Measurements from ENCODE around the gene MUS81. TPM values are rescaled to one million over a fixed set of nuclear protein-coding genes. Genes with fewer than 3 reads are reported as not detected.

The MUS81 gene
- total and polyA plus RNA-seq, 9 of the 15 experiments (the other 6 are each of a cell fraction or from before 2014, with no cell fraction given): 13.4 to 118 (median 53.7) TPM

DNA sequence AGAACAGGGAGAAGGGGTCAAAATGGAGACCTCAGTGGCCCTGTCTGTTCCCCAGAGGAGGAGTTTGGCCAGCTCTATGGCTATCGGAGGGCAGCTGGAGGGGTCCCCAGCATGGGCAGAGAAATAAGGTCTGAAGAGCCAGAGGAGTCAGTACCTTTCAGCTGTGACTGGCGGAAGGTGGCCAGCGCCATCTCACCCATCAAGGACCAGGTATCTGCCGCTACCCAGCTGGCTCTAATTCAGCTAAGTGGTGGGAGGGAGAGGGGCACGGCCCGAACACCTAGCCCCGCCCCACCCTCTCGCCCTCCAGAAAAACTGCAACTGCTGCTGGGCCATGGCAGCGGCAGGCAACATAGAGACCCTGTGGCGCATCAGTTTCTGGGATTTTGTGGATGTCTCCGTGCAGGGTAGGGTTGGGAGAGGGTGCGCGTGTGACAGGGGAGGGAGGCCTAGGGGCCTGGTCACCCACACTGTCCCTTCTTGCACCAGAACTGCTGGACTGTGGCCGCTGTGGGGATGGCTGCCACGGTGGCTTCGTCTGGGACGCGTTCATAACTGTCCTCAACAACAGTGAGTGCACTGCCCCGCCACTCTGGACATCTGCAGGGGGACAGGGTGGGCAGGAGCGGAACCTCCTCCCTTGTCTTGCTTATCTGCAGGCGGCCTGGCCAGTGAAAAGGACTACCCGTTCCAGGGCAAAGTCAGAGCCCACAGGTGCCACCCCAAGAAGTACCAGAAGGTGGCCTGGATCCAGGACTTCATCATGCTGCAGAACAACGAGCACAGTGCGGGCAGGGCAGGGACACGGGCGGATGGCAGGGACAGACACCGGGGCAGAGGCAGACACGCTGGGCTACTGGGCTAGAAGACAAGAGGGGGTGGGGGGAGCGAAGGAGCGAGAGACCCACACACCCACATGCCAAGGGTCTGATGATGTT lies 22.2 kb downstream of the MUS81 start:
- FAIRE-seq (no peak), ATAC-seq (no peak), DNase-seq (ENCODE audit: extremely low read depth in 1 of 4, low spot score in 3 of 4) (no peak)
- 91% methylated on average over 24 of the region's 30 CpGs for WGBS (ENCODE audit: insufficient coverage, low coverage, missing lambda C conversion rate)
- no TSS peak for BruUV-seq (replicated peaks)
- Histone ChIP-seq H3K4me3 (no peak overlapping the region), H3K27me3 (ENCODE audit: control insufficient read depth in 2 of 2, insufficient read depth in 2 of 2, low read length in 2 of 2) (no peaks in the 10 kb centered on the region), H3K27ac (ENCODE audit: extremely low read depth, low read depth, low read length) (no peak overlapping the region), H3K36me3 (ENCODE audit: control insufficient read depth, insufficient read depth, low read length) (peaks cover 50% of the 10 kb centered on the region), H3K9ac (ENCODE audit: insufficient read depth in 1 of 2, low read depth in 2 of 2, low read length in 2 of 2) (0 out of 4 replicates have a peak overlapping the region, but pooled peaks of 1 of the 2 experiments have one; percentile 32), H2AFZ (ENCODE audit: low read depth, low read length) (no peak overlapping the region), H3K9me1 (ENCODE audit: control insufficient read depth, insufficient read depth, low read length) (no peaks in the 10 kb centered on the region), H3K9me3 (replicated peaks; ENCODE audit: control insufficient read depth, insufficient read depth, low read depth, low read length) (no peaks in the 10 kb centered on the region), H3K4me2 (ENCODE audit: insufficient read depth, low read length) (no peak overlapping the region), H3K4me1 (replicated peaks in 1 of 2; ENCODE audit: control insufficient read depth in 2 of 2, insufficient read depth in 2 of 2, low read length in 2 of 2) (peaks cover 6 to 30% of the 10 kb centered on the region in 2 experiments; a peak in 3 of 5 replicates), H4K20me1 (replicated peaks; ENCODE audit: control insufficient read depth, insufficient read depth, low read length) (peaks cover 3% of the 10 kb centered on the region; the same call in 1 of the 2 replicates), H3K79me2 (ENCODE audit: control insufficient read depth, insufficient read depth, low read length) (peaks cover 4% of the 10 kb centered on the region; the same call in 2 of the 3 replicates)
- ChIA-PET POLR2A (interaction anchor here (0.6 to 14.4 kb wide), 7 partner anchors 8 to 171 kb away, joined by 3 to 147 read pairs (median 6); partner anchors contain the start of gene MUS81), CTCF (ENCODE audit: low intra/inter-chr PET ratio) (interaction anchor here (2.7 kb wide), 1 partner anchor 106 kb away, joined by 24 read pairs; no protein-coding TSS in a partner anchor)
- TF ChIP-seq, protein P1, sequence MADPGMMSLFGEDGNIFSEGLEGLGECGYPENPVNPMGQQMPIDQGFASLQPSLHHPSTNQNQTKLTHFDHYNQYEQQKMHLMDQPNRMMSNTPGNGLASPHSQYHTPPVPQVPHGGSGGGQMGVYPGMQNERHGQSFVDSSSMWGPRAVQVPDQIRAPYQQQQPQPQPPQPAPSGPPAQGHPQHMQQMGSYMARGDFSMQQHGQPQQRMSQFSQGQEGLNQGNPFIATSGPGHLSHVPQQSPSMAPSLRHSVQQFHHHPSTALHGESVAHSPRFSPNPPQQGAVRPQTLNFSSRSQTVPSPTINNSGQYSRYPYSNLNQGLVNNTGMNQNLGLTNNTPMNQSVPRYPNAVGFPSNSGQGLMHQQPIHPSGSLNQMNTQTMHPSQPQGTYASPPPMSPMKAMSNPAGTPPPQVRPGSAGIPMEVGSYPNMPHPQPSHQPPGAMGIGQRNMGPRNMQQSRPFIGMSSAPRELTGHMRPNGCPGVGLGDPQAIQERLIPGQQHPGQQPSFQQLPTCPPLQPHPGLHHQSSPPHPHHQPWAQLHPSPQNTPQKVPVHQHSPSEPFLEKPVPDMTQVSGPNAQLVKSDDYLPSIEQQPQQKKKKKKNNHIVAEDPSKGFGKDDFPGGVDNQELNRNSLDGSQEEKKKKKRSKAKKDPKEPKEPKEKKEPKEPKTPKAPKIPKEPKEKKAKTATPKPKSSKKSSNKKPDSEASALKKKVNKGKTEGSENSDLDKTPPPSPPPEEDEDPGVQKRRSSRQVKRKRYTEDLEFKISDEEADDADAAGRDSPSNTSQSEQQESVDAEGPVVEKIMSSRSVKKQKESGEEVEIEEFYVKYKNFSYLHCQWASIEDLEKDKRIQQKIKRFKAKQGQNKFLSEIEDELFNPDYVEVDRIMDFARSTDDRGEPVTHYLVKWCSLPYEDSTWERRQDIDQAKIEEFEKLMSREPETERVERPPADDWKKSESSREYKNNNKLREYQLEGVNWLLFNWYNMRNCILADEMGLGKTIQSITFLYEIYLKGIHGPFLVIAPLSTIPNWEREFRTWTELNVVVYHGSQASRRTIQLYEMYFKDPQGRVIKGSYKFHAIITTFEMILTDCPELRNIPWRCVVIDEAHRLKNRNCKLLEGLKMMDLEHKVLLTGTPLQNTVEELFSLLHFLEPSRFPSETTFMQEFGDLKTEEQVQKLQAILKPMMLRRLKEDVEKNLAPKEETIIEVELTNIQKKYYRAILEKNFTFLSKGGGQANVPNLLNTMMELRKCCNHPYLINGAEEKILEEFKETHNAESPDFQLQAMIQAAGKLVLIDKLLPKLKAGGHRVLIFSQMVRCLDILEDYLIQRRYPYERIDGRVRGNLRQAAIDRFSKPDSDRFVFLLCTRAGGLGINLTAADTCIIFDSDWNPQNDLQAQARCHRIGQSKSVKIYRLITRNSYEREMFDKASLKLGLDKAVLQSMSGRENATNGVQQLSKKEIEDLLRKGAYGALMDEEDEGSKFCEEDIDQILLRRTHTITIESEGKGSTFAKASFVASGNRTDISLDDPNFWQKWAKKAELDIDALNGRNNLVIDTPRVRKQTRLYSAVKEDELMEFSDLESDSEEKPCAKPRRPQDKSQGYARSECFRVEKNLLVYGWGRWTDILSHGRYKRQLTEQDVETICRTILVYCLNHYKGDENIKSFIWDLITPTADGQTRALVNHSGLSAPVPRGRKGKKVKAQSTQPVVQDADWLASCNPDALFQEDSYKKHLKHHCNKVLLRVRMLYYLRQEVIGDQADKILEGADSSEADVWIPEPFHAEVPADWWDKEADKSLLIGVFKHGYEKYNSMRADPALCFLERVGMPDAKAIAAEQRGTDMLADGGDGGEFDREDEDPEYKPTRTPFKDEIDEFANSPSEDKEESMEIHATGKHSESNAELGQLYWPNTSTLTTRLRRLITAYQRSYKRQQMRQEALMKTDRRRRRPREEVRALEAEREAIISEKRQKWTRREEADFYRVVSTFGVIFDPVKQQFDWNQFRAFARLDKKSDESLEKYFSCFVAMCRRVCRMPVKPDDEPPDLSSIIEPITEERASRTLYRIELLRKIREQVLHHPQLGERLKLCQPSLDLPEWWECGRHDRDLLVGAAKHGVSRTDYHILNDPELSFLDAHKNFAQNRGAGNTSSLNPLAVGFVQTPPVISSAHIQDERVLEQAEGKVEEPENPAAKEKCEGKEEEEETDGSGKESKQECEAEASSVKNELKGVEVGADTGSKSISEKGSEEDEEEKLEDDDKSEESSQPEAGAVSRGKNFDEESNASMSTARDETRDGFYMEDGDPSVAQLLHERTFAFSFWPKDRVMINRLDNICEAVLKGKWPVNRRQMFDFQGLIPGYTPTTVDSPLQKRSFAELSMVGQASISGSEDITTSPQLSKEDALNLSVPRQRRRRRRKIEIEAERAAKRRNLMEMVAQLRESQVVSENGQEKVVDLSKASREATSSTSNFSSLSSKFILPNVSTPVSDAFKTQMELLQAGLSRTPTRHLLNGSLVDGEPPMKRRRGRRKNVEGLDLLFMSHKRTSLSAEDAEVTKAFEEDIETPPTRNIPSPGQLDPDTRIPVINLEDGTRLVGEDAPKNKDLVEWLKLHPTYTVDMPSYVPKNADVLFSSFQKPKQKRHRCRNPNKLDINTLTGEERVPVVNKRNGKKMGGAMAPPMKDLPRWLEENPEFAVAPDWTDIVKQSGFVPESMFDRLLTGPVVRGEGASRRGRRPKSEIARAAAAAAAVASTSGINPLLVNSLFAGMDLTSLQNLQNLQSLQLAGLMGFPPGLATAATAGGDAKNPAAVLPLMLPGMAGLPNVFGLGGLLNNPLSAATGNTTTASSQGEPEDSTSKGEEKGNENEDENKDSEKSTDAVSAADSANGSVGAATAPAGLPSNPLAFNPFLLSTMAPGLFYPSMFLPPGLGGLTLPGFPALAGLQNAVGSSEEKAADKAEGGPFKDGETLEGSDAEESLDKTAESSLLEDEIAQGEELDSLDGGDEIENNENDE (IDR thresholded peaks at IDR 0.05; ENCODE audit: low read depth, low read length): no peak
- TF ChIP-seq POLR2G (IDR thresholded peaks at IDR 0.05; ENCODE audit: low read depth, low read length) (peak; percentile 45), RBFOX2 (IDR thresholded peaks at IDR 0.05; ENCODE audit: low read depth, low read length) (peak; percentile 56), ZNF764 (CRISPR knock-in tag; IDR thresholded peaks at IDR 0.05; ENCODE audit: low read depth) (no peak)
- intact Hi-C loops (cut with micrococcal nuclease) (no loop called here), in situ Hi-C loops (cut with MboI) (loop anchor here (5.0 kb wide), 1 partner anchor 105 kb away; no protein-coding TSS in a partner anchor)
